ENCODE data around the gene PAK5.

PAK5 gene

GRCh38 chr20:9838378-9839295 is at the start of gene PAK5:
TSS of gene PAK5 (minus strand) at chr20:9839076. CDS start at chr20:9644328, 194,748 bp downstream.
- TF ChIP-seq, protein P1, sequence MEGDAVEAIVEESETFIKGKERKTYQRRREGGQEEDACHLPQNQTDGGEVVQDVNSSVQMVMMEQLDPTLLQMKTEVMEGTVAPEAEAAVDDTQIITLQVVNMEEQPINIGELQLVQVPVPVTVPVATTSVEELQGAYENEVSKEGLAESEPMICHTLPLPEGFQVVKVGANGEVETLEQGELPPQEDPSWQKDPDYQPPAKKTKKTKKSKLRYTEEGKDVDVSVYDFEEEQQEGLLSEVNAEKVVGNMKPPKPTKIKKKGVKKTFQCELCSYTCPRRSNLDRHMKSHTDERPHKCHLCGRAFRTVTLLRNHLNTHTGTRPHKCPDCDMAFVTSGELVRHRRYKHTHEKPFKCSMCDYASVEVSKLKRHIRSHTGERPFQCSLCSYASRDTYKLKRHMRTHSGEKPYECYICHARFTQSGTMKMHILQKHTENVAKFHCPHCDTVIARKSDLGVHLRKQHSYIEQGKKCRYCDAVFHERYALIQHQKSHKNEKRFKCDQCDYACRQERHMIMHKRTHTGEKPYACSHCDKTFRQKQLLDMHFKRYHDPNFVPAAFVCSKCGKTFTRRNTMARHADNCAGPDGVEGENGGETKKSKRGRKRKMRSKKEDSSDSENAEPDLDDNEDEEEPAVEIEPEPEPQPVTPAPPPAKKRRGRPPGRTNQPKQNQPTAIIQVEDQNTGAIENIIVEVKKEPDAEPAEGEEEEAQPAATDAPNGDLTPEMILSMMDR (IDR thresholded peaks at IDR 0.05), result no peak

DNA sequence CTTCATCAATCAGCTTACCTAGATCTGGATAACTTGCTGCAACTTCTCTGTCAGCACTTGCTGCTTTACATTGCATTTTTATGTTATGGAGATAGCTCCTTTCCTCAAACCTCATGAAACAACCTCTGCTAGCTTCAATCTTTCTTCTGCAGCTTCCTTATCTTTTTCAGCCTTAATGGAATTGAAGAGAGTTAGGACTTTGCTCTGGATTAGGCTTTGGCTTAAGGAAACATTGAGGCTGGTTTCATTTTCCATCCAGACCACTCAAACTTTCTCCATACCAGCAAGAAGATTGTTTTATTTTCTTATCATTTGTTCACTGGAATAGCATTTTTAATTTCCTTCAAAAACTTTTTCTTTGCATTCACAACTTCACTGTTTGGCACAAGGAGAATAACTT is 48.8 kb upstream of the PAK5 start:
- H3K4me1 ChIP-seq (ENCODE audit: control insufficient read depth in 1 of 2, insufficient read depth in 1 of 2, low read depth in 1 of 2, low read length in 1 of 2), result no peaks in the 10 kb centered on the region
- no peak overlapping the region for H3K27ac ChIP-seq
- H3K9me3 ChIP-seq, result no peaks in the 10 kb centered on the region
- no peak overlapping the region for H3K4me3 ChIP-seq (ENCODE audit: low read depth in 1 of 2, low read length in 1 of 2)
- H3K27me3 ChIP-seq, result no peaks in the 10 kb centered on the region
- TF ChIP-seq, protein P1 (IDR thresholded peaks at IDR 0.05), result no peak
- no peaks in the 10 kb centered on the region for H3K36me3 ChIP-seq

More at GRCh38 chr20:9838378-9839295, at the start of gene PAK5:
- H3K27me3 ChIP-seq, result peaks cover 51% of the 10 kb centered on the region
- no peaks in the 10 kb centered on the region for H3K4me1 ChIP-seq (ENCODE audit: control insufficient read depth in 1 of 2, insufficient read depth in 1 of 2, low read depth in 1 of 2, low read length in 1 of 2)
- H3K27ac ChIP-seq, result no peak within 1 kb of the TSS
- no peaks in the 10 kb centered on the region for H3K36me3 ChIP-seq
- H3K4me3 ChIP-seq (ENCODE audit: low read depth in 1 of 2, low read length in 1 of 2), result no peak within 1 kb of the TSS
- H3K9me3 ChIP-seq, result no peaks in the 10 kb centered on the region

DNA sequence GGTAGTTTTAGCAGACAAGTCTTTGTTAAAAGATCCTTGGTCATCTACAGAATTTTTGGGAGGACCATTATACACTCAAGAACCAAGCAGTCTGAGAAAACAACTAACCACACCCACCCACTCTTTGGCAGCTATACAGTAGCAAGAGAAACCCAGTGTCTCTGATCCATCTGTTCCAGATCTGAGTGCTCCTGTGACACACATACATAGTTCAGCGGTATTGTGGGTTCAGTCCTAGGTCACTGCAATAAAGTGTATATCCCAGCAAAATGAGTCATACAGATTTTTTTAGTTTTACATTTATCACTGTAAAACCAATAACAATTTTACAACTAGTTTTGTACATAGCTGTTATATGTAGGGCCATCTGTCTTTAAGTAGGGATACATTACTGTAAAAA is 47.4 kb upstream of the PAK5 start:
- Histone ChIP-seq H3K27me3 (no peaks in the 10 kb centered on the region), H3K36me3 (no peaks in the 10 kb centered on the region), H3K4me3 (ENCODE audit: low read depth in 1 of 2, low read length in 1 of 2) (no peak overlapping the region), H3K27ac (no peak overlapping the region), H3K9me3 (no peaks in the 10 kb centered on the region), H3K4me1 (ENCODE audit: control insufficient read depth in 1 of 2, insufficient read depth in 1 of 2, low read depth in 1 of 2, low read length in 1 of 2) (no peaks in the 10 kb centered on the region)
- TF ChIP-seq, protein P1 (IDR thresholded peaks at IDR 0.05), result no peak

DNA sequence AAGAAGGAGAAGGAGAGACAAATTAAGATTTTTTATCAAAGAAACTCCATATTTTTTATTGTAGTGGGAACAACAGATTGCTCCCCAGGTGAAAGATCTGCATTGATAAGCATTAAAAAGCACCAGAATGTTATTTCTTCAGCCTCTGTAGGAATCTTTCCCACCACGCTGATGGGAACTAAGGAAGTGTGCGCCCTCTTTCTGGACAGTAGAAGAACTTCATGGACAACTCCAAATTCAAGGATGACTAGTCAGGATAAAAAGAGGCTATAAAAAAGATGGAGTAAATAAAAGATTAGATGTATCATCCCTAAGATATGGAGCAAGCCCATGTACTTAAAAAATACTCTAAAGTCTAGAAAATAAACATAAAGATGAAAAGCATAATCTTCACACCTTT is 45.8 kb upstream of the PAK5 start:
- Histone ChIP-seq H3K27me3 (no peaks in the 10 kb centered on the region), H3K4me1 (ENCODE audit: control insufficient read depth in 1 of 2, insufficient read depth in 1 of 2, low read depth in 1 of 2, low read length in 1 of 2) (no peaks in the 10 kb centered on the region), H3K9me3 (no peaks in the 10 kb centered on the region), H3K27ac (no peak overlapping the region), H3K4me3 (ENCODE audit: low read depth in 1 of 2, low read length in 1 of 2) (no peak overlapping the region), H3K36me3 (no peaks in the 10 kb centered on the region)
- TF ChIP-seq, protein P1 (IDR thresholded peaks at IDR 0.05), result no peak

- H3K4me3 ChIP-seq (ENCODE audit: low read depth in 1 of 2, low read length in 1 of 2), result no peak overlapping the region
- H3K4me1 ChIP-seq (ENCODE audit: control insufficient read depth in 1 of 2, insufficient read depth in 1 of 2, low read depth in 1 of 2, low read length in 1 of 2), result no peaks in the 10 kb centered on the region
- H3K27me3 ChIP-seq, result no peaks in the 10 kb centered on the region
- TF ChIP-seq, protein P1 (IDR thresholded peaks at IDR 0.05), result no peak
- H3K36me3 ChIP-seq, result no peaks in the 10 kb centered on the region
- no peaks in the 10 kb centered on the region for H3K9me3 ChIP-seq
- no peak overlapping the region for H3K27ac ChIP-seq
Observed at GRCh38 chr20:9884061-9884460, 45.2 kb upstream of the PAK5 start.
